Mesendoderm (in vitro differentiated cells): Measurements from ENCODE around the gene GZMM. TPM values are rescaled to one million over a fixed set of nuclear protein-coding genes. Genes with fewer than 3 reads are reported as not detected.

Experiments used
- DNase-seq: peaks from one replicate; pipeline ENCODE4 v3.0.0; 2013
- H2AK5ac ChIP-seq: 2 replicates; pipeline ENCODE4 v1.6.1; 2013; ENCODE audit warnings: low read length, inconsistent platforms
- H2BK120ac ChIP-seq: 2 replicates; pipeline ENCODE4 v1.6.1; 2013; ENCODE audit warnings: low read depth, mild to moderate bottlenecking, low read length, moderate library complexity, mixed read lengths
- H2BK15ac ChIP-seq: replicated peaks from 2 replicates; pipeline ENCODE4 v1.6.1; 2013; ENCODE audit warnings: low read depth, mild to moderate bottlenecking, moderate library complexity
- H2BK5ac ChIP-seq: 2 replicates; pipeline ENCODE4 v1.6.1; 2013; ENCODE audit warnings: low read length, inconsistent platforms
- H3K18ac ChIP-seq: 2 replicates; pipeline ENCODE4 v1.6.1; 2013; ENCODE audit warnings: mild to moderate bottlenecking, low read length, mixed read lengths
- H3K23ac ChIP-seq: one replicate; pipeline ENCODE4 v1.6.1; 2013; ENCODE audit warnings: low read length
- H3K27ac ChIP-seq: 2 replicates; pipeline ENCODE4 v1.5.1; 2013; ENCODE audit warnings: low read depth, mild to moderate bottlenecking, inconsistent platforms, low read length, moderate library complexity
- H3K27me3 ChIP-seq: 2 replicates; pipeline ENCODE4 v1.6.1; 2013; ENCODE audit warnings: low read length, control low read depth, mild to moderate bottlenecking, inconsistent platforms; ENCODE audit not compliant: insufficient read depth, poor library complexity
- H3K36me3 ChIP-seq: 2 replicates; pipeline ENCODE4 v1.6.1; 2013; ENCODE audit warnings: low read length, inconsistent platforms; ENCODE audit not compliant: control insufficient read depth, insufficient read depth
- H3K4ac ChIP-seq: one replicate; pipeline ENCODE4 v1.6.1; 2013; ENCODE audit warnings: low read depth, mild to moderate bottlenecking, low read length, moderate library complexity
- H3K4me1 ChIP-seq: 2 replicates; pipeline ENCODE4 v1.6.1; 2013; ENCODE audit warnings: low read depth, low read length, inconsistent platforms; ENCODE audit not compliant: control insufficient read depth
- H3K4me2 ChIP-seq: 2 replicates; pipeline ENCODE4 v1.6.1; 2013; ENCODE audit warnings: low read length
- H3K4me3 ChIP-seq: 2 replicates; pipeline ENCODE4 v1.5.1; 2013; ENCODE audit warnings: mild to moderate bottlenecking, low read length
- H3K56ac ChIP-seq: one replicate; pipeline ENCODE4 v1.6.1; 2013; ENCODE audit warnings: low read length
- H3K79me1 ChIP-seq: 2 replicates; pipeline ENCODE4 v1.6.1; 2013; ENCODE audit warnings: low read length, inconsistent platforms
- H3K79me2 ChIP-seq: 2 replicates; pipeline ENCODE4 v1.6.1; 2013; ENCODE audit warnings: mild to moderate bottlenecking, low read length; ENCODE audit not compliant: control insufficient read depth, insufficient read depth
- H3K9ac ChIP-seq: 2 replicates; pipeline ENCODE4 v1.6.1; 2013; ENCODE audit warnings: low read length, inconsistent platforms
- H4K5ac ChIP-seq: one replicate; pipeline ENCODE4 v1.6.1; 2013; ENCODE audit warnings: low read length
- H4K8ac ChIP-seq: one replicate; pipeline ENCODE4 v1.6.1; 2013; ENCODE audit warnings: low read depth, mild to moderate bottlenecking, control low read depth, low read length, moderate library complexity
- WGBS: extraction: QIAGEN DNeasy Blood & Tissue Kit; methylation state at CpG from one replicate; pipeline ENCODE4 v1.1.7; 2013; ENCODE audit warnings: low lambda C conversion rate, missing lambda C conversion rate; ENCODE audit not compliant: insufficient coverage; ENCODE audit errors: extremely low coverage; 5-methylcytosine and 5-hydroxymethylcytosine counted together
- polyA plus RNA-seq, 2 experiments: library from polyadenylated mRNA; stranded (reverse); fragments of 200-250 nt; gene quantifications; one replicate each; pipeline ENCODE4 v1.2.3, GENCODE V29; 2013

GZMM gene
- 0.13 TPM for polyA plus RNA-seq (2013, experiment 1 of 2)
- polyA plus RNA-seq (2013, experiment 2 of 2), result 0.25 TPM

DNA sequence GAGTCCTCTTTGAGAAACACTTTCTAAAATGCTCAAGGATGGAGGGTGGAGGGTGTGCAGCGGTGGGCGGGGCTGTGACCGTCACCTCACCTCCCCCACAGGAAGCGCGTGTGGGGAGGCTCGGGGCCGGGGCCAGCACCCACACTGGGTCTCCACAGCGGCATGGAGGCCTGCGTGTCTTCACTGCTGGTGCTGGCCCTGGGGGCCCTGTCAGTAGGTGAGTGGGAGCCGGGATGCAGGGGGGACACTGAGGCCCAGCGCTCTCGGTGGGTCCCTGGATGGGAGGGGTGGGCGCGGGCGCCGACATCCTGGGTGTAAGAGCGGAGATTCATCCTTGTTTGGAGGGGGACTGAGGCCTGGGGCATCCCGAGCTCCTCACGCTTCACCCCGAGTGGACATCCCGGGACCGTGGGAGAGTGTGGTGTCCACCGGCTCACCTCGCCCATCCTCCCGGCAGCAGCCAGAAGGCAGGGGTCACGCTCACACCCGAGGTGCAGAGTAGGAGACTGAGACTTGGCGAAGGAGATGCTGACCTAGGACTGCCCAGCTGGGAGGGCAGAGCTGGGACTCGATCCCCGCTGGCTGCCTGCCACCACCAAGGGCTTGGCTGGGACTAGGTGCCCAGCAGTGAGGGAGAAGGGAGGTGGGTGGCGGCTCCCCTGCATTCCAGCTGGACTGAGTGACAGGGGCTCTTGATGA, at the start of gene GZMM:
Gene GZMM (plus strand): TSS at position 144 of the 699 bp plus-strand sequence. CDS start 19 bp downstream, at position 163.
- Histone ChIP-seq H4K8ac (no peak within 1 kb of the TSS), H2BK120ac (no peak within 1 kb of the TSS), H3K79me2 (no peaks in the 10 kb centered on the region), H3K27me3 (no peaks in the 10 kb centered on the region), H3K18ac (no peak within 1 kb of the TSS), H3K23ac (no peak within 1 kb of the TSS), H3K9ac (no peak within 1 kb of the TSS), H3K79me1 (no peaks in the 10 kb centered on the region), H3K4me1 (no peaks in the 10 kb centered on the region), H4K5ac (no peak within 1 kb of the TSS), H3K56ac (no peak within 1 kb of the TSS), H3K4me2 (no peak within 1 kb of the TSS), H2BK15ac (no peak within 1 kb of the TSS), H2AK5ac (no peak within 1 kb of the TSS), H3K4ac (no peak within 1 kb of the TSS), H3K4me3 (no peak within 1 kb of the TSS), H2BK5ac (no peak within 1 kb of the TSS), H3K36me3 (peaks cover 4% of the 10 kb centered on the region), H3K27ac (no peak within 1 kb of the TSS)
- no peak for DNase-seq
- no CpG with 5 or more reads among the region's 31 CpGs for WGBS

DNA sequence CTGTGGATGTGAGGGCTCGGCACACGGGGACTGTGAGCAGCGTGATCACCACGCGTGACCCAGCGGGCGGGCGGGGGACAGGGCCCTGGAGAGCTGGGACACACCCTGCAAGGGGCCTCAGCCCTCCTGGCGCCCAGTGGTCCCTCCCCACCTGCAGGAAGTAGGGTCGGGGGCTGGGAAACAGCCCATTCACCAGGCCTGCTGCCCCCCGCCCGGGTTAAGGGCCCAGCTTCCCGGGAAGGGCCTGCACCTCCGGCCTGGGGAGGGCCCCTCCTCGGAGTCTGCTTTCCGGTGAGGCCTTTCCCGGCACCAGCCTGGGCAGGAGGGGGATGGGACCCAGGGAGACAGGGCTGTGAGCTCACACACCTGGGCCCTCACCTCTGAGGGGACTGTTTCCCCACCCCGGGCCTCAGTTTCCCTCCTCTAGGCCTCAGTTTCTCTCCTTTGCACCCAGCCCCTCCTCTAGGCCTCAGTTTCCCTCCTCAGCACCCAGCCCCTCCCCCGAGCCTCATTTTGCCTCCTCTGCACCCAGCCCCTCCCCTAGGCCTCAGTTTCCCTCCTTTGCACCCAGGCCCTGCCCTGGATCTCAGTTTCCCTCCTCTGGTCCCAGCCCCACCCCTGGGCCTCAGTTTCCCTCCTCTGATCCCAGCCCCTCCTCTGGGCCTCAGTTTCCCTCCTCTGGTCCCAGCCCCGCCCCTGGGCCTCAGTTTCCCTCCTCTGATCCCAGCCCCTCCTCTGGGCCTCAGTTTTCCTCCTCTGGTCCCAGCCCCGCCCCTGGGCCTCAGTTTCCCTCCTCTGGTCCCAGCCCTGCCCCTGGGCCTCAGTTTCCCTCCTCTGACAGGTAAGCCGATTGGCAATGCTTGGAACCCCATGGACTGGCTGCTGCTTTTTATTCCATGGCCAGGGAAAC, 49.4 kb upstream of the GZMM start:
- H3K4me3 ChIP-seq, result no peak overlapping the region
- H3K36me3 ChIP-seq, result no peaks in the 10 kb centered on the region
- no peak overlapping the region for H4K5ac ChIP-seq
- H3K56ac ChIP-seq, result no peak overlapping the region
- no peak overlapping the region for H3K4ac ChIP-seq
- H3K4me1 ChIP-seq, result no peaks in the 10 kb centered on the region
- no peak overlapping the region for H2BK5ac ChIP-seq
- no peak overlapping the region for H3K23ac ChIP-seq
- peaks cover 10% of the 10 kb centered on the region for H3K27me3 ChIP-seq
- no peak overlapping the region for H3K4me2 ChIP-seq
- H2BK15ac ChIP-seq, result no peak overlapping the region
- no peaks in the 10 kb centered on the region for H3K79me2 ChIP-seq
- no peaks in the 10 kb centered on the region for H3K79me1 ChIP-seq
- DNase-seq, result no peak
- no peak overlapping the region for H2AK5ac ChIP-seq
- H3K9ac ChIP-seq, result no peak overlapping the region
- no CpG with 5 or more reads among the region's 22 CpGs for WGBS
- no peak overlapping the region for H4K8ac ChIP-seq
- no peak overlapping the region for H3K18ac ChIP-seq
- no peak overlapping the region for H2BK120ac ChIP-seq
- H3K27ac ChIP-seq, result no peak overlapping the region

DNA sequence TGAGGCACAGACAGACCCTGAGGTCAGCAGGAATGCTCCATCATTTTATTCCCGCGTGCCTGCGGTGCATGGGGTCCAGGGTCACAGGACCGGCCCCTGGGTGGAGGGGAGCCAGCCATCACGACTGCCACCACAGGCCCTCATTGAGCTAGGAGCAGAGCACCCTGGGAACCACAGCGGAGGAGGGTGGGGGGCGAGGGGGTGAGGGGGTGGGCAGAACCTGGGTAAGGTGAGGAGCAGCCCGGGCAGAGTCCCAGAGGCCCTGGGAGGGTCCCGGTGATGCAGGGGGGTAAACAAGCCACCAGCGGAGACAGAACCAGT, 48.8 kb upstream of the GZMM start:
- H2BK5ac ChIP-seq, result no peak overlapping the region
- peaks cover 10% of the 10 kb centered on the region for H3K27me3 ChIP-seq
- no peak overlapping the region for H3K4me2 ChIP-seq
- H4K8ac ChIP-seq, result no peak overlapping the region
- H3K4me3 ChIP-seq, result no peak overlapping the region
- H2BK120ac ChIP-seq, result no peak overlapping the region
- H3K56ac ChIP-seq, result no peak overlapping the region
- H2BK15ac ChIP-seq, result no peak overlapping the region
- no peak overlapping the region for H3K23ac ChIP-seq
- H3K4ac ChIP-seq, result no peak overlapping the region
- no peak overlapping the region for H4K5ac ChIP-seq
- DNase-seq, result no peak
- H3K4me1 ChIP-seq, result no peaks in the 10 kb centered on the region
- H3K9ac ChIP-seq, result no peak overlapping the region
- H3K18ac ChIP-seq, result no peak overlapping the region
- H3K79me1 ChIP-seq, result no peaks in the 10 kb centered on the region
- H2AK5ac ChIP-seq, result no peak overlapping the region
- H3K27ac ChIP-seq, result no peak overlapping the region
- no peaks in the 10 kb centered on the region for H3K36me3 ChIP-seq
- no peaks in the 10 kb centered on the region for H3K79me2 ChIP-seq
- WGBS, result no CpG with 5 or more reads among the region's 10 CpGs

DNA sequence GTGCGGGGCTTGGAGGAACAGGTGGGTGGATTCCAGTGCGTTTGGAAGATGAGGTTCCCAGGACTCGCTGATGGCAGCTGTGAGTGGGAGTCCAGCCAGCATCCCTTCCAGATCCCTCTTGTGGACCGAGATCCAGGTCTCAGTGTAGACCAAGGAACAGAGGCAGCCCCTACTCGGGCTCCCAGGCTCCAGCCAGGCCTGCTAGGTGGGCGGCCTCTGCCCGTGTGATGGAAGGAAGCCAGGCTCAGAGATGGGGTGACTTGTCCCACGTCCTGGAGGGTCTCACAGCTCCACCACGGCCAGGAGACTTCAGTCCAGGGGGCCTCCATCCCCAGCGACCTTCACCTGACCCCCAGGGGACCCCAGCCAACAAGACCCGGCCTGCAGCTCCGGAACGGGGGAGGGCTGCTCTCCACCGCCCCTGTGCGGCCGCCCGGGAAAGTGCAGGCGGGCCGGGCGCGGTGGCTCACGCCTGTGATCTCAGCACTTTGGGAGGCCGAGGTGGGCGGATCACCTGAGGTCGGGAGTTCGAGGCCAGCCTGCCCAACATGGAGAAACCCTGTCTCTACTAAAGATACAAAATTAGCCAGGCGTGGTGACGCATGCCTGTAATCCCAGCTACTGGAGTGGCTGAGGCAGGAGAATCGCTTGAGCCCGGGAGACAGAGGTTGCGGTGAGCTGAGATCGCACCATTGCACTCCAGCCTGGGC, 48.3 kb upstream of the GZMM start:
- Histone ChIP-seq H3K9ac (no peak overlapping the region), H2BK120ac (no peak overlapping the region), H2BK15ac (no peak overlapping the region), H3K18ac (no peak overlapping the region), H3K27me3 (peaks cover 10% of the 10 kb centered on the region), H3K79me1 (no peaks in the 10 kb centered on the region), H2BK5ac (no peak overlapping the region), H3K4me1 (no peaks in the 10 kb centered on the region), H3K23ac (no peak overlapping the region), H3K56ac (no peak overlapping the region), H3K4me2 (no peak overlapping the region), H2AK5ac (no peak overlapping the region), H3K79me2 (no peaks in the 10 kb centered on the region), H3K4me3 (no peak overlapping the region), H3K4ac (no peak overlapping the region), H4K5ac (no peak overlapping the region), H3K36me3 (no peaks in the 10 kb centered on the region), H4K8ac (no peak overlapping the region), H3K27ac (no peak overlapping the region)
- WGBS, result no CpG with 5 or more reads among the region's 32 CpGs
- DNase-seq, result peak; percentile 78

DNA sequence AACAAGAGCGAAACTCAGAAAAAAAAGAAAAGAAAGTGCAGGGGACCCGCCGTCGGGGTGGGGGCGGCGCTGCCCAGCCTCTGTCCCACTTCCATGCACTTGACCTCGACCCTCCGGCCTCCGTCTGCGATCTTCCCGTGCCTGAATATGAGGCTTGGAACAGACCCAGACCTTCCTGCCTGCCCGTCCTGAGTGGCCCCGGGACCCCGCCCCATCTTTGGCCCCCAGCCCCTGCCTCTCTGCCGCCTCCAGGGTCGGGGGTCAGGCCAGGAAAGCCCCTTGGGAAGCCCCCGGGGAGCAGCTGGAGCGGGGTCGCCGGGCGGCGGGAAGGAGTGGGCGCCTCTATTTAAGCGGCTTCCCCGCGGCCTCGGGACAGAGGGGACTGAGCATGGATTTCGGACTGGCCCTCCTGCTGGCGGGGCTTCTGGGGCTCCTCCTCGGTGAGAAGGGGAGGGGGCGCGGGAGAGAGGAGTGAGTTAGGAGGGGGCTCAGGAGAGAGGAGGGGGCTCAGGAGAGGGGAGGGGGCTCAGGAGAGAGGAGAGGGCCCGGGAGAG, 47.7 kb upstream of the GZMM start, which contains the start of gene MADCAM1:
Gene MADCAM1 (plus strand): TSS at position 375 of the 554 bp plus-strand sequence. CDS start 14 bp downstream, at position 389.
- Histone ChIP-seq H3K27ac (no peak within 1 kb of the TSS), H3K36me3 (no peaks in the 10 kb centered on the region), H3K4me3 (no peak within 1 kb of the TSS), H3K4ac (no peak within 1 kb of the TSS), H3K56ac (no peak within 1 kb of the TSS), H4K8ac (no peak within 1 kb of the TSS), H3K4me1 (no peaks in the 10 kb centered on the region), H3K9ac (no peak within 1 kb of the TSS), H3K79me1 (no peaks in the 10 kb centered on the region), H3K4me2 (no peak within 1 kb of the TSS), H4K5ac (no peak within 1 kb of the TSS), H3K23ac (no peak within 1 kb of the TSS), H2BK5ac (no peak within 1 kb of the TSS), H2AK5ac (no peak within 1 kb of the TSS), H2BK120ac (no peak within 1 kb of the TSS), H3K18ac (no peak within 1 kb of the TSS), H2BK15ac (no peak within 1 kb of the TSS), H3K79me2 (no peaks in the 10 kb centered on the region), H3K27me3 (peaks cover 10% of the 10 kb centered on the region)
- no peak for DNase-seq
- WGBS, result no CpG with 5 or more reads among the region's 33 CpGs
